A549 (cell line): ENCODE data around the gene ENTPD8. TPM values are rescaled to one million over a fixed set of nuclear protein-coding genes. Genes with fewer than 3 reads are reported as not detected.

Source experiments
- ATAC-seq, 2 experiments: fragments of 200-7000 bp in 1 of 2; fragments of >200 bp in 1 of 2; cut with Nextera tagmentation in 1 of 2; cut with Tn5 transposase in 1 of 2; 3 replicates each; pipeline versions ENCODE4 v1.8.0 to v1.9.1; 2018 to 2020; ENCODE audit warnings: mild to moderate bottlenecking in 1 of 2, moderate library complexity in 1 of 2
- CTCF ChIA-PET: fragments of 300-600 bp; sonication (Branson Sonifier 250); formaldehyde crosslinking; extraction: SDS; loops from one replicate; lab custom pipeline; 2021; ENCODE audit warnings: antibody characterized with exemption, inconsistent platforms; lab: Yijun Ruan, JAX
- POLR2A ChIA-PET: fragments of 350-600 bp; formaldehyde crosslinking; extraction: SDS; loops from one replicate; lab custom pipeline; 2021; ENCODE audit warnings: antibody characterized with exemption, inconsistent platforms; lab: Yijun Ruan, JAX
- DNase-seq, 2 experiments: peaks; one replicate each; pipeline versions ENCODE4 v3.0.0 to v3.0.0-alpha.2; 2011 to 2016; ENCODE audit warnings: low read depth in 1 of 2, low spot score in 1 of 2
- FAIRE-seq: peaks from 2 replicates; lab custom pipeline; 2011; peaks lifted over from hg19 to GRCh38; lab: Jason Lieb, UNC
- H3K27ac ChIP-seq, 2 experiments: fragments of >200 bp; sonication (Bioruptor Twin); formaldehyde crosslinking; 3 replicates each; pipeline ENCODE4 v1.5.1; 2016 to 2017
- H3K4me1 ChIP-seq: fragments of >200 bp; sonication (Bioruptor Twin); formaldehyde crosslinking; 3 replicates; pipeline ENCODE4 v1.6.1; 2016
- H3K4me2 ChIP-seq: fragments of >200 bp; sonication (Bioruptor Twin); formaldehyde crosslinking; 3 replicates; pipeline ENCODE4 v1.6.1; 2016
- H3K4me3 ChIP-seq: fragments of >200 bp; sonication (Bioruptor Twin); formaldehyde crosslinking; 3 replicates; pipeline ENCODE4 v1.5.1; 2016
- H3K9me3 ChIP-seq: fragments of >200 bp; sonication (Bioruptor Twin); formaldehyde crosslinking; 3 replicates; pipeline ENCODE4 v1.6.1; 2016
- CEBPB ChIP-seq, 2 experiments: fragments of >200 bp in 1 of 2; sonication (Bioruptor Twin) in 1 of 2; formaldehyde crosslinking in 1 of 2; IDR thresholded peaks; 2 replicates each; pipeline ENCODE4 v1.6.1; 2012 to 2016
- ESRRA ChIP-seq: fragments of 150-350 bp; IDR thresholded peaks from 2 replicates; pipeline ENCODE4 v1.6.1; 2014; ENCODE audit warnings: mild to moderate bottlenecking, low read length, borderline replicate concordance
- FOSB ChIP-seq: fragments of 250-450 bp; sonication (Bioruptor Pico); IDR thresholded peaks from 2 replicates; pipeline ENCODE4 v1.5.0; 2020; ENCODE audit warnings: mild to moderate bottlenecking, moderate library complexity
- FOSL2 ChIP-seq, 2 experiments: fragments of 450-650 bp in 1 of 2; fragments of >200 bp in 1 of 2; sonication (Bioruptor Twin) in 1 of 2; formaldehyde crosslinking; IDR thresholded peaks; 2 replicates each; pipeline versions ENCODE4 v1.5.0 to v1.6.1; 2016 to 2020; ENCODE audit warnings: mild to moderate bottlenecking in 1 of 2, moderate library complexity in 1 of 2
- HOXB5 ChIP-seq: fragments of 250-450 bp; sonication (Bioruptor Pico); IDR thresholded peaks from 2 replicates; pipeline ENCODE4 v1.5.0; 2020; ENCODE audit warnings: mild to moderate bottlenecking, moderate library complexity
- JUNB ChIP-seq: fragments of >200 bp; sonication (Bioruptor Twin); formaldehyde crosslinking; IDR thresholded peaks from 2 replicates; pipeline ENCODE4 v1.6.1; 2016
- KDM5A ChIP-seq: fragments of 200-600 bp; sonication (generic); IDR thresholded peaks from 2 replicates; pipeline ENCODE4 v1.6.1; 2016; ENCODE audit warnings: antibody characterized with exemption, mild to moderate bottlenecking
- MAZ ChIP-seq: fragments of 150-350 bp; IDR thresholded peaks from 2 replicates; pipeline ENCODE4 v1.6.1; 2014; ENCODE audit warnings: antibody characterized with exemption, low read depth, low read length, borderline replicate concordance
- NFE2L2 ChIP-seq: fragments of 150-350 bp; conservative IDR thresholded peaks from 2 replicates; pipeline ENCODE4 v1.6.1; 2014; ENCODE audit warnings: low read length
- NPAS2 ChIP-seq: fragments of 250-450 bp; sonication (Bioruptor Pico); IDR thresholded peaks from 2 replicates; pipeline ENCODE4 v1.8.0; 2022; ENCODE audit warnings: mild to moderate bottlenecking, moderate library complexity, borderline replicate concordance
- PHF8 ChIP-seq: fragments of 200-600 bp; sonication (generic); IDR thresholded peaks from 2 replicates; pipeline ENCODE4 v1.6.1; 2016; ENCODE audit warnings: low read depth, mild to moderate bottlenecking, antibody characterized with exemption, moderate library complexity, borderline replicate concordance
- RCOR1 ChIP-seq: fragments of 150-350 bp; IDR thresholded peaks from 2 replicates; pipeline ENCODE4 v1.6.1; 2014; ENCODE audit warnings: antibody characterized with exemption, low read length, low read depth
- SMC3 ChIP-seq: fragments of >200 bp; sonication (Bioruptor Twin); formaldehyde crosslinking; IDR thresholded peaks from 3 replicates; pipeline ENCODE4 v1.6.1; 2018; ENCODE audit warnings: inconsistent platforms
- SREBF2 ChIP-seq: fragments of 450-650 bp; IDR thresholded peaks from 2 replicates; pipeline ENCODE4 v1.6.1; 2014; ENCODE audit warnings: mild to moderate bottlenecking, moderate library complexity
- ZFP36 ChIP-seq: fragments of 450-650 bp; IDR thresholded peaks from 2 replicates; pipeline ENCODE4 v1.6.1; 2014; ENCODE audit warnings: borderline replicate concordance; ENCODE audit not compliant: partially characterized antibody
- ZNF302 ChIP-seq: fragments of 250-450 bp; sonication (Bioruptor Pico); IDR thresholded peaks from 2 replicates; pipeline ENCODE4 v1.9.0; 2021; ENCODE audit warnings: inconsistent platforms, mild to moderate bottlenecking, moderate library complexity
- ZSCAN20 ChIP-seq: fragments of 250-450 bp; sonication (Bioruptor Pico); IDR thresholded peaks from 2 replicates; pipeline ENCODE4 v1.8.0; 2022; ENCODE audit warnings: mild to moderate bottlenecking, moderate library complexity
- WGBS: methylation state at CpG from one replicate; pipeline ENCODE4 v1.1.6; 2017; ENCODE audit errors: missing lambda C conversion rate; 5-methylcytosine and 5-hydroxymethylcytosine counted together
- polyA plus RNA-seq, 4 experiments: library from polyadenylated mRNA; depleted of rRNA in 3 of 4; stranded (reverse); fragments of >200 nt; fragmentation: RNase III in 1 of 4; extraction: RNeasy Plus Mini Kit Qiagen cat#74134 plus additional on column Dnase treatment in 1 of 4; gene quantifications; 2 replicates in 3 of 4; 3 replicates in 1 of 4; pipeline ENCODE4 v1.2.3, GENCODE V29; 2011 to 2017
- TF ChIP-seq, protein P1 (sequence below): fragments of 450-650 bp; IDR thresholded peaks from 2 replicates; pipeline ENCODE4 v1.6.1; 2014; ENCODE audit warnings: antibody characterized with exemption
- TF ChIP-seq, protein P2 (sequence below): fragments of >200 bp; sonication (Bioruptor Twin); formaldehyde crosslinking; IDR thresholded peaks from 3 replicates; pipeline ENCODE4 v1.6.1; 2016
- TF ChIP-seq, protein P3 (sequence below): fragments of >200 bp; sonication (Bioruptor Twin); formaldehyde crosslinking; IDR thresholded peaks from 2 replicates; pipeline ENCODE4 v1.6.1; 2016

ENTPD8 gene
- polyA plus RNA-seq, 2 of the 4 experiments (the other 2 are of a cell fraction): 0.18 to 0.36 TPM

DNA sequence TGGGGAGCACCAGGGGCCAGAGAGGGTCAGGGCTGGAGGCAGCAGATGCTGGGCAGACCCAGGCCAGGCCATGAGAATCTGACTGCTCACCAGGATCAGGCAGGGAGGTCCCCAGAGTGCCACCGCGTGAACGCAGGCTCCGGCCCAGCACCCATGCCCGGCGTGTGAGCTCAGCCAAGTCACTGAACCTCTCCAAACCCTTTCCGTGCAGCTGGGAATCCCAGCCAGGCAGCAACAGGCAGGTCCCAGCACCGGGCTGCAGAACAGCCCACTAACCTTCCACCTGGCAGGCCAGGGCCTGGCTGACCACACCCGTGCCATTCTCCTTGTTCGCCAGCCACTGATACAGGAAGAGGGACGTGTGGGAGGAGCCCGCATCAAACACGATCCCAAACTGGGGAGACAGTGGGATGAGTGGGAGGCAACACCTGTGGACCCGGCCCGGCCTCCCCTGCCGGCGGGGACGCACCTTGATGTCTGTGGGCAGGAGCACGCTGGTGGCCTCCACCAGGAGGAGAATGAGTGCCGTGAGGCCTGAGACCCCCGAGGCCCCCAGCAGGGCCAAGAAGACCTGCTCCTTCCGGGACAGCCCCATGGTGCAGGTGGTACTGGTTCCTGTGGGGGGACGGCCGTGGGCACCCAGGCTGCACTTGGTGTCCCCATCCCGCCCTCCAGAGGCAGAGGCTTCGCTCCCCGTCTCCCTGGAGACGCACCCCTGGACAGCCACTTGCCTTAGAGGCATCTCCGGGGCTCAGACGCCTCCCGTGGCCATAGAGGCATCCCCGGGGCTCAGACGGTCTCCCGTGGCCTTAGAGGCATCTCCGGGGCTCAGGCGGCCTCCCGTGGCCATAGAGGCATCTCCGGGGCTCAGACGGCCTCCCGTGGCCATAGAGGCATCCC, 3.2 kb downstream of the ENTPD8 start:
- no peak for ATAC-seq
- TF ChIP-seq ZSCAN20 (CRISPR knock-in tag) (no peak), SREBF2 (no peak), PHF8 (no peak), JUNB (no peak), NPAS2 (CRISPR knock-in tag) (no peak), HOXB5 (no peak), FOSB (no peak), SMC3 (no peak), RCOR1 (no peak), MAZ (no peak), CEBPB (IDR thresholded peaks at IDR 0.05) (no peak), FOSL2 (IDR thresholded peaks at IDR 0.05) (no peak), FOSL2 (CRISPR knock-in tag; IDR thresholded peaks at IDR 0.05) (no peak), ZNF302 (no peak), KDM5A (no peak), ESRRA (no peak)
- TF ChIP-seq, protein P1, sequence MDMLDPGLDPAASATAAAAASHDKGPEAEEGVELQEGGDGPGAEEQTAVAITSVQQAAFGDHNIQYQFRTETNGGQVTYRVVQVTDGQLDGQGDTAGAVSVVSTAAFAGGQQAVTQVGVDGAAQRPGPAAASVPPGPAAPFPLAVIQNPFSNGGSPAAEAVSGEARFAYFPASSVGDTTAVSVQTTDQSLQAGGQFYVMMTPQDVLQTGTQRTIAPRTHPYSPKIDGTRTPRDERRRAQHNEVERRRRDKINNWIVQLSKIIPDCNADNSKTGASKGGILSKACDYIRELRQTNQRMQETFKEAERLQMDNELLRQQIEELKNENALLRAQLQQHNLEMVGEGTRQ: no peak
- TF ChIP-seq, protein P2, sequence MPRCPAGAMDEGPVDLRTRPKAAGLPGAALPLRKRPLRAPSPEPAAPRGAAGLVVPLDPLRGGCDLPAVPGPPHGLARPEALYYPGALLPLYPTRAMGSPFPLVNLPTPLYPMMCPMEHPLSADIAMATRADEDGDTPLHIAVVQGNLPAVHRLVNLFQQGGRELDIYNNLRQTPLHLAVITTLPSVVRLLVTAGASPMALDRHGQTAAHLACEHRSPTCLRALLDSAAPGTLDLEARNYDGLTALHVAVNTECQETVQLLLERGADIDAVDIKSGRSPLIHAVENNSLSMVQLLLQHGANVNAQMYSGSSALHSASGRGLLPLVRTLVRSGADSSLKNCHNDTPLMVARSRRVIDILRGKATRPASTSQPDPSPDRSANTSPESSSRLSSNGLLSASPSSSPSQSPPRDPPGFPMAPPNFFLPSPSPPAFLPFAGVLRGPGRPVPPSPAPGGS: no peak
- TF ChIP-seq, protein P3, sequence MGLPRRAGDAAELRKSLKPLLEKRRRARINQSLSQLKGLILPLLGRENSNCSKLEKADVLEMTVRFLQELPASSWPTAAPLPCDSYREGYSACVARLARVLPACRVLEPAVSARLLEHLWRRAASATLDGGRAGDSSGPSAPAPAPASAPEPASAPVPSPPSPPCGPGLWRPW: no peak
- TF ChIP-seq, all 56 proteins: peak for 0
- peaks cover 13% of the 10 kb centered on the region for H3K4me1 ChIP-seq
- FAIRE-seq: no peak
- no peak overlapping the region for H3K4me3 ChIP-seq
- H3K27ac ChIP-seq: no peak overlapping the region
- no peaks in the 10 kb centered on the region for H3K9me3 ChIP-seq
- CTCF ChIA-PET: interaction anchor here (1.2 to 7.4 kb wide), 5 partner anchors 8 to 151 kb away, joined by 4 to 86 read pairs (median 8); partner anchors contain the start of genes EXD3 and NOXA1
- POLR2A ChIA-PET: interaction anchor here (1.0 kb wide), 1 partner anchor 151 kb away, joined by 3 read pairs; no protein-coding TSS in a partner anchor
- DNase-seq: no peak
- WGBS: 85% methylated on average over 21 of the region's 40 CpGs
- H3K4me2 ChIP-seq: no peak overlapping the region

DNA sequence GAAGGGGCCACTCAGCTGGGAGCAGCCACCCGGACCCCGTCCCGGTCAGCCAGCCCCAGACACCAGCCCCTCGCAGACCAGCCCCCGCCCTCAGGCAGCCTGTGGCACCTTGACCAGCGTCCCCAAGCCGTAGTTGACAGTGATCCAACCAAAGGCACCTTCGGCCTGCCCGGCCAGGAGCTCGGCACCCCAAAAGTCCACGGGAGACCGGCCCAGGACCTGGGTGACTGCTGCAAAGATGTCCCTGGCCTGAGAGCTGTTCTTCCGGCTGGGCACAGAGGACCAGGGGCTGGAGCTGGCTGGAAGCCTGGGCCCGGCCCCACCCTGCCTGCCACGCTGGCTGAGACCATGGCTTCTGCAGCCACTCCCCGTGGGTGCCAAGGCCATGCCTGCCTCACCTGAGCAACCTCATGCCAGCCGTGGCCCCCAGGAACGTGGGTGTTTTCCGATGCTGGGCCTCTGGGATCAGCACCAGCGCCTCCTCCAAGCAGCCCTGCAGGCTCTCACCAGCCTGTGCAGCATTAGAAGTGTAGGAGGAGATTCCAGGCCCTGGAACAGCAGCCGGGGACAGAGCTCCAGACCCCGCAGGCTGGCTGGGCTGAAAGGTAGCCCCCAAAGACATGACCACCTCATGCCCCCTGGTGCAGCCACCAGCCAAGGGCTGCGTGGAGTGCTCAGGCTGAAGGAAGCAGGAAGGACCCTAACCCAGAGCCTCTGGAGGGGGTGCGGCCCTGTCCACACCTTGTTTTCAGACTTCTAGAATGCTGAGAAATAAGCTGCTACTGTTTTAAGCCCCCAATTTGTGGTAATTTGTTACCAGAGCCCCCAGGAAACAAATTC, 4.2 kb downstream of the ENTPD8 start:
- Histone ChIP-seq H3K9me3 (no peaks in the 10 kb centered on the region), H3K4me1 (peaks cover 13% of the 10 kb centered on the region), H3K4me3 (no peak overlapping the region), H3K4me2 (no peak overlapping the region; the same call in 2 of the 3 replicates), H3K27ac (peak overlapping the region in 1 of 2 experiments; percentile 76; a peak in 3 of 6 replicates)
- no peak for TF ChIP-seq NFE2L2
- TF ChIP-seq CEBPB (IDR thresholded peaks at IDR 0.05): no peak
- TF ChIP-seq ZFP36: peak; percentile 74
- 85% methylated on average over 9 of the region's 24 CpGs for WGBS
- FAIRE-seq (no peak), ATAC-seq (no peak), DNase-seq (no peak)
- POLR2A ChIA-PET: interaction anchor here (1.0 kb wide), 1 partner anchor 150 kb away, joined by 3 read pairs; no protein-coding TSS in a partner anchor
- CTCF ChIA-PET: interaction anchor here (1.2 to 7.4 kb wide), 4 partner anchors 9 to 150 kb away, joined by 4 to 86 read pairs (median 8); partner anchors contain the start of genes EXD3 and NOXA1
